Stimulated activated CD8-positive, alpha-beta memory T cell treated with anti-CD3 and anti-CD28 coated beads, Interleukin-4, amount 100 ng/mL, for 1 hour (primary cell): ENCODE results near the gene ARAP2.

Experiments used
- DNase-seq, 2 donors: peaks; one replicate each; pipeline ENCODE4 v3.0.0-alpha.2; 2020; ENCODE audit warnings: low read depth in 2 of 2, low spot score in 1 of 2

The ARAP2 gene

DNA sequence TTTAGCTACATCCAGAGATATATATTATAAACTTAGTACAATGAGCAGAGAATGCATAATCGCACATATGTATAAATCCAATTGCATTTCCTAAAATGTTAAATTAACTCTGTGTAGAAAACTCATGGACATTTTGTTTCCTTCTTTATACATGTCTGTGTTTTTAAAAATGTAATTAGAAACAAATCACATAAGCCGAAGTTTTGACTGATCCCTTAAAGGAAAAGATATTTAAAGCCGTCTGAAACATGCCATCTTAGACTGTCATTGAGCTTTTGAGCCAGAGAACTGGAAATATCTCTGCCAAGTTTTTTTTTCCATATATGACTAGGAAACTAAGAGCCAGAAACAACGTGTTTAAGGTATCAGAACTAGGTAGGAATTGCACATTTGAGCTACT is 107.0 kb downstream of the ARAP2 start:
- no peak for DNase-seq

DNA sequence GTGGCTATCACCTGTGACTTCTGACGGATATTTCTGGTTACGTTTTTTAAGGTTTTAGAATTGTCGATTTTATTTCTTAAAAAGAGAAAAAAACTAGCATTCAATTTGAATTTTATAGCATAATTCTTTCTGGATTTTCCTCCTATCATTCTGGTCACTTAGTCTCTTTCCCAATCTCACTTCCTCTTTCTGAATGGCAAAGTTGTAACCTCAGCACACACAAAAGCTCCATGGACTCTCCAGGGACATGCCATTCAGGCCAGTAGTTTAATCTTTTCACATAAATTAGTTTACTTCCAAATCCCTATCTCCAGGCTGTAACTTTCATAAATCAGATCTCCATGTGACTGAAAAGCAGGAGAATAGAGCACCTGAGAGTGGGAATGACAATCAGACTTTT is 110.7 kb downstream of the ARAP2 start:
- no peak for DNase-seq

DNA sequence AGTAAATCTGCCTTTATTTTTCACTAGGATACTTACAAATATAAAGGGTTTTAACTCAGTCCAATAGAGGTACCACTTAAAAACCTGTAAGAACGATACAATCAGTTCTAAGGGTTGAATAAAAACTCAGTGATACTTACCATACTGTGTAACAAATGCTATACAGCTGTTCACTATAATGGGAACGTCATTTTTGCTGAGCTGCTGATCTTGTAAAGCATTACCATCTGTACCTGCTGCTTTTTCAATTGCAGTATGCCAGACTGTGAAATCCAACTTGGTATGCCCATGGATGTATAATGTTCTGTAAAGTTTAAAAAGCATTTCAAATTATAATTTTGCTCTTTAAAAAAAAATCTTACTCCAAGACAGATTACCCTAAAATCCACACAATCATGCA is 111.2 kb downstream of the ARAP2 start:
- no peak for DNase-seq

DNA sequence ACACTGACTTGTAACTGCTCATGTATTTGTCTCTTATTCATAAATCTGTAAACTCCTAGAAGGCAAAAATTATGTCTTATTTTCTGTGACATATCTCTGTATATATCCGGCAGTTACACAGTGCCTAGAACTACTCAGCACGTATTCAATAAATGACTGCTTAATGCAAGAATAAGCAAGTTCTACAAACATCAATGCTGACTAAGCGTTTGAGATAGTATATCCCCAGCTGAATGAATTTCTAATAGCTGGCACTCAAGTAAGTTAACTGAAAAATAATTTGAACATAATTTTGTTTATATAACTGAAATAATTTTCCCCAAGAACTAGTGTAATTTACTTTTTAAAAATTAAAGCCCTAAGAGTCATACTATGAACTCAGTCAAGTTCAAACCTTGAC is 113.7 kb downstream of the ARAP2 start:
- DNase-seq = no peak

DNA sequence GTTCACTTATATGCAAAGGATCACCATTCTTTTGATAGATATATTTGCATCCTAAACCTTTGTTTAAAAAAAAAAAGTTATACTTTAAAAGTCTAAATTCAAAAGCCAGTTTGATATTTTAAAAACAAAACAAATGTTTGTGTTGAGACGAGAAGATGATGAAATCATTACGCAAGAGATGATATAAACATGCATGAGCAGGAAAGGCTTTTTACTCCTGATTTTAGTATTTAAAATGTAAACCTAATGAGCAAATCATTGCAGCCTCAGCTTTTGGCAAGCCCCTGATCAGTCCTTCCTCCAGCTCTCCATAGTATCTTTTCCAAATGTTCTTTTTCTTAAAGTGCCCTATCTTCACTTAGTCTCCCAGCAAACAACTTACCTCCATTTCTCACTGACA is 115.6 kb downstream of the ARAP2 start:
- no peak for DNase-seq

DNA sequence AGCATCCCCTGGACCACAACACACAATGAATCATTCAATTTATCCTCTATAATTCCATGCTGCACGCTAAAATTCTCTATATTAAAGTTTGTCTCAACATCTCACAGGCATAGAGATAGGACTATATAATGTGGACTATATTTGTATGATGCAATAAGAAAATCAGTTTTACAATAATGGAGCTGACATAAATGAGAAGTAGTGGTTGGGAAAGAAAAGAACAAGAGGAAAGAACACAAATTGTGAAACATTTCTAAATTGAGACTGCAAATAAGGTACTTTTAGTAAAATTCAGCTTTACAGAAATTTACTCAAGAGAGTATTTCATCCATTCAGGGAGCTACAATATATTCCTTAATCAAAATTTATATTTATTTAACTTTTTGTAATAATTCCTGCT is 120.4 kb downstream of the ARAP2 start:
- DNase-seq = no peak

DNA sequence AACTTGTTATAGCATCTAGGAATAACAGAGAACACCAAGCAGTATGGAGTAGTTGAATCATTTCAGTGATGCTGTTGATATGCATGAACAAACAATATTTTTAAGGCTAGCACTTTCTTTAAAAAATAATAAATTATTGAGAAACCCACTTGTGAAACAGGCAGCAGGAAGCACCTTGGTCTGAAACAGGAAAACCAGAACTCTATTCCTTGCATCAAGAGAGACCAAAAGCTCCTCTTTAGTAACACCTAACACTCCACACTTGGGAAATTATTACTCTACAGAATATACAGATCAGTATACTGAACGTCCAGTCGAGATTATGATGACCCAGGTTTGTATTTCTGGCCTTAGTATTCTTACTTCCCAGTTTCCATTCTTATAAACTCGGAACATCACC is 129.0 kb downstream of the ARAP2 start:
- DNase-seq = no peak

DNA sequence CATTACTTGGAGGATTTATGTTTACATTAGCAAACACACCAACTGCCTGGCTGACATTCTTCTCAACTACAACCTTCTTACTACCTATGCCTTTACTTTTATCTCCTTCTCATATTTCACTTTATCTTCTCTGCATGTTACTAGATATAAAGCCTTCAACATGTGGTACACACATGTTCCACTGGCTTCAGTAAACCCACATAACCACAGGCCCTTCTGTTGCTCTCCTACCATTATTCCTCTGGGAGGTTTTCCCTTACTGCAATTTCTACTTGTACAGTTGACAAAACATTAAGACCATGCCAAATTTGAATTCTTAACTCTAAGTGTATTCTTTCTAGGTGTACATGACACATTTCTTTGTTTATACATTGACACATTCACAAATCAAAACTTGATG is 133.1 kb downstream of the ARAP2 start:
- no peak for DNase-seq

DNA sequence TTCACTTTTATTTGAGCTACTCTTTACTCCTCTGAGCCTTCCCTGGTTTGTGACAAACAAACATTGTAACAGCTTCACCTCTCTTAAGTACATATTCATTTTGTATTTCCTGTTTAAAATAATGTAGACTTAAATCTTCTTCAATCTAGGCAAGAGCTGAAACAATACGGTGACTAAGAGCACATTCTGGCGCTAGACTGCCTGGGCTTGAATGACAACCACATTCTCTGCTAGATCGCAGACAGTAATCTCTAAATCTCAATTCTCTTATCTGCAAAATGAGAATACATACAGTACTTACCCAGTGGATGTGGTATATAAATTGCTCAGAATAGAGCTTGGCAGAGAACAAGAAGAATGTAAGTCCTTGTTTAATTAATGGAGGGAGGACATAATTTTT is 144.8 kb downstream of the ARAP2 start:
- DNase-seq = no peak

DNA sequence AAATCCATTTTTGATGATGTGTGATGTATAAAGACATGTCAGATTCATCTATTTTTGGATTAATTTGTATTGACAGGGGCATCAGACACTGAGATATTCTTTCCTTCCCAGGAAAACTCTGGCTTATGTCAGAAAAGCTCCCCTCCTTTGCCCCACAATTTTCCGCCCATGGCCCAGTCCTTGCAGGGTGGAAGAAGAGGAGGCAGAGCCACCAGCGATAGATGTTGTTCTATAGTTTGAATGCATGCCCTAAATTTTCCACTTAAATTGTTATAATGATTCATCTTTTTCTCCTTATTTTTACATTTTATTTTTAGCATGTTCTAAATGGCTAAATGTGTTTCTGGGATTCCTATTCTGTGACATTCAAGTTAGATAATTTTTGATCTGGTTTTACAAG is 149.3 kb downstream of the ARAP2 start:
- DNase-seq = no peak

DNA sequence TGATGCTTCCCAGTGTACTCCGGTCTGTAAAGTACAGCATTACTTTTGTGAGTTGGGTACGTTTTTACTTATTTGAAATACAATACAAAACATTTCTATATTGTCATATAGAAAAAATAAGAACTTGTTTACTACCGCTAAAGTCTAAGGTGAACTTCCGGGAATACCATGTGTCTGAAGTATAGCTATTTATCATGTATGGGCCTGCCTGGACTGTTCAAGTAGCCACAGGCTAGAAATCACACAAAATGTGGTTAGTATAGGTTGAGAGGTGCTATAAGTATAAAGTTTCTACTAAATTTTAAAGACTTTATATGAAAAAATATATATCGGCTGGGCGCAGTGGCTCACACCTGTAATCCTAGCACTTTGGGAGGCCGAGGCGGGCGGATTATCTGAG is 152.3 kb downstream of the ARAP2 start:
- no peak for DNase-seq

DNA sequence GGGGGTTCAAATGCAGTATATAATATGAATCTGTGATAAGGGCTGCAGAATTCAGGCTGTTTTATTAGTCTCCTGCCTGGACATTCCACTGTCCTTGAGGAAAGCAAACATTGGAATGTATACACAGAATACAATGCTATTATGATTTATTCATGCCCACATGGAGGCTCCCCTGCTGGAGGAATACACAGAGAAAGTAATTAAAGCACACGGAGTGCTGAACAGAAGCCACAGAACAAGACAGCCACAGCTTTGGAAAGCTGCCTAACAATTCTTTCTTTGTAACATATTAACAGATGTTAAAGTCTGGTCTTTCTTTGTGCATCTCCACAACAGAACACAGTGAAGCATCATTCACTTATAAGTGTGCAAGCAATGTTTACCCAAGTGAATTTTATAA is 155.8 kb downstream of the ARAP2 start:
- DNase-seq = no peak

DNA sequence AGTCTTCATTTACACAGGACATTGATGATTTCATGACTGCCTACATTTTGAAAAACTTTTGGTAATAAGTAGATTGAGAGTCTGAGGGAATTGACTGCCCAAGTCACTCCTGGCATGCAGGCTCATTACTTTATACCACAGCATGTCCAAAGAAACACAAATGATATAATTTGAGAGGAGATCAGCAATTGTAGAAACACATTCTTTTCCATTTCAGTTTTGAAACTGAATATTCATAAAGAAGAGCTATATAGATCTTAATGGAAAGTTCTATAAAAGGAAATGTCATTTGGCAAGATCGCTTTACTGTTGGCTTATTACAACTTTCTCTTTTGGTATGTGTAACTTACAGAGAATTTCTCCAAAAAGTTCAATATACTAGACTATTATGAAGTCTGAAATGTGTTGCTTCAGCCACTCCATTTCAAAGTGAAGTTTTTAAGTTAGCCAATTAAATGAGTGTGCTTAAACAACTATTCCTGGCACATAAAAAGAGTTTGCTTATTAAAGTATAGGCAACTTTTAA is 158.0 kb downstream of the ARAP2 start:
- no peak for DNase-seq

DNA sequence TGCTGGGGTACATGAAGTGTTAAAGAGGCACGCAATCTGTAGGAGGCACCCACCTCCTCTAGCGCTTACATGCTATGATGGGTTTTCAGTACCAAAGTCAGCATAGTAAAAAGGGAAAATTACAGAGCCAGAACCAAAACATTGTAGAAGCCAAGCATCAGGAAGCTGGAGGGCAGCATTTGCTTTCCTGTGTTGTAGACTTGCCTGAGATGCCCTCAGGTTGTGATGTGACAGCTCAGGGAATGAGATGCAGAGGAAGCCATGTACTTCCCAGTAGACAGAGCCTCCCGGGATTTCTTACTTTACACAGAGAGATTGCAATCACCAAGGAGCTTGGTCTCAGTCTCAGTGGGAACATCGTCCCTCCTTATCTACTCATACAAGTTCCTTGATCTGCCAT is 161.5 kb downstream of the ARAP2 start:
- DNase-seq = no peak

DNA sequence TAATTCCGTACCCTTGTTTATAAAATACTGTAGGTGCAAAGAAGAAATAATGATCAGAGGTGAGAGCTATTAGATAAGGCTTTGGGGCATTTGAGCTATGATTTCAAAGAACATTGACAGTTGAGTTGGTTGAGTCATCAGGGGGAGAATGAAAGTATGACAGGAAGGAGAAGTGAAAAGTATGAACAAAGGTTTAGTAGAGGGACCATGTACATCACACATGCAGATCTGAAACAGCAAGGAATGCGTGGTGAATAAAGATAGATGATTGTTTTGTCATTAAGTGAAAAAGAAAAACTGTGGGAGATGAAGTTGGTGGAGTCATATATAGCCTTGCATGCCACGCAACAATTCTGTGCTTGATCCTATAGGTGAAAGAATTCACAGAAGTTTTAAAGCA is 163.1 kb downstream of the ARAP2 start:
- DNase-seq = no peak

DNA sequence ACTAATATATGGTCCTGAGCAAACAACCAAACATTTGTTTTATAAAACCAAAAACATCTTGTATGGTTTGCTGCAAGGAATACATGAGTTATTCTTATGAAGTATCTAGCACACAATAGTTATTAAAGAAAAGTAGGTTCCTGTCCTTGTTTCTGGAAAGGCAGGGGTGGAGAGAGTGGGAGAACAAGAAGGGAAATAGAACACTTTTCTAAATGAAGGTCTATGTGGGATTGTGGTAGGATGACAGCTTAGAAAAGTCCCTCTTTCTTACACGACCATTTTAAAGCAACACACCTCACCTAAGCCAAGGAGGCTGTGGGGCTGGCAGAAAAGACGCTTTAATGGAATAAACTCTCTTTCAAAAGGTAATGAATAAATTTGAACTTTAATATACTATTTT is 164.6 kb downstream of the ARAP2 start:
- no peak for DNase-seq

DNA sequence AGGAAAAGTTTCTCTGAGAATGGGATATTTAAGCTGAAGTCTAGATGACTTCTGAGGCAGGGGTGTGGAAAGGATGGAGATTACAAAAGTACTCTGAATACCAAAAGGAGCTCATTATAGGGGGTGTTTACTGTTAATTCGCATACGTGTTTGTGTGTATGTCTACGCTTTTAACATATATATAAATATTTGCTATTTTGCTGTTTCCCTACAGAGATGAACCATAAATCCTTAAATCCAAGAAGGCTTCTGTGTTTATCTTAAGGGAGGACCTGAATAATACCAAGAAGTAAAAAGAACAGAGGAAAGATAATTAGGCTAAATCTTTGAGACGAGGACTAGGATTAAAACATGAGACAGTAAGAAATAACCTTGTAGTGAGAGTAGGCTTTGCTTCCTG is 166.0 kb downstream of the ARAP2 start:
- no peak for DNase-seq

DNA sequence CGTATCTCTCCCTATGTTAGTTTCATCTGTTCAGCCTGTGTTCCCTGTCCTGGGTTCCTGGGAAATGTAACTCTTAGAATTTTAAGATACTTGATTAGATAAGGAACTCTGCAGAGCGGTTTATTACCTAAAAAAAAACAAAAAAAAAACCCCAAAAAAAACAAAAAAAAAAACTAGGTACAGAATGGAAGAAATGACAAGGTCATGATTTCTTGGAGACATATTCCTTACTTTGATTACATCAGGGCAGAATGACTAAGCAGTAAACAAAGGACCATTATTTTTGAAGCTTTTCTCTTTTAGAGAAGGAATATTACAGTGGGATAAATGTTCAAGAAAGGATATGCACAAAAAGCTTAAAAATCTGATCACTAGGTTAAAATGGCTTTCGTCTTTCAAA is 171.8 kb downstream of the ARAP2 start:
- no peak for DNase-seq

DNA sequence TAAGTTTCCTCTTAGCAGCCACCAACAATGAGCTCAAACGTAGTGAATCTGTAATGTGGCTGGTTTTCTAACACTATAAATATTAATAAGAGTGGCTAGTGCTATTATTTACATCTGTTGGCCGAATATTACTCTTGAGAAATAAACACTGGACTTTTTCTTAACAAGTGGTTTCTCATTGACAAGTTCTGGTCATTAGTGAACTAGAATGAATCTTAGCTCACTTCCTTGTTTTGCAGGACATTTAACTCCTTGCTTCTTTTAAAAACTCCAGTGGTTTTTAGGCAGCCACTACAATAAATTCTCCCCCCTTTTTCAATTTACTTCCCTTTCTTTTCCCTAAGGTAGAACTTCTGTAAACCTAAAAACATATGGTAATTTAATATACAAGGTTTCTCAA is 177.2 kb downstream of the ARAP2 start:
- no peak for DNase-seq

DNA sequence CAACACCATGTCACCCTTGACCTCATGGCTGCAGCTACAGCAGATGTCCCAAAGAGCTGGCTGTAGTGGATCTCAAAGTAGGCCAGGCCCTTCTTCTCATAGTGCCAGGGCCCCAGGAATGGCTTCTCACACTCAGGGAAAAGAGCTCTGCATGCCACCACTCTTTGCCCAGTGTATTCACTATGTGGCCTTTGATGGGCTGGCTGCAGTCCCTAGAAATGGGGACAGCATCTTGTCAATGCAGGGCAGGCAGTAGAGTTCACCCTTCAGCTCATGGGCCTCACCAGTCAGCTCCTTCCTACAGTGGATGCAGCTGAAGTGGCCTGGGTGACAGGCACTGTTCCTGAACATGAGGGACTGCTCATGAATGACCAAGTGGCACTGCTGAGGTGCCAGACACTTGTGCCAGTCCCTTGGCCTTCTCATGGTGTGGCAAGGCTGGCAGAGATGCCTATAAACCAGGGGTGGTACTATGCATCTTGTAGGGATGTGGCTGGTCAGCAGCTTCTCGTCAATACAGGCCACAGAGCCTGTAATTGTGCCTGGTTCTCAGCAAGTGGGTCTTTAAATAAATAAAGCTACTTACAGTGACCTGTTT is 178.9 kb downstream of the ARAP2 start:
- DNase-seq = no peak

DNA sequence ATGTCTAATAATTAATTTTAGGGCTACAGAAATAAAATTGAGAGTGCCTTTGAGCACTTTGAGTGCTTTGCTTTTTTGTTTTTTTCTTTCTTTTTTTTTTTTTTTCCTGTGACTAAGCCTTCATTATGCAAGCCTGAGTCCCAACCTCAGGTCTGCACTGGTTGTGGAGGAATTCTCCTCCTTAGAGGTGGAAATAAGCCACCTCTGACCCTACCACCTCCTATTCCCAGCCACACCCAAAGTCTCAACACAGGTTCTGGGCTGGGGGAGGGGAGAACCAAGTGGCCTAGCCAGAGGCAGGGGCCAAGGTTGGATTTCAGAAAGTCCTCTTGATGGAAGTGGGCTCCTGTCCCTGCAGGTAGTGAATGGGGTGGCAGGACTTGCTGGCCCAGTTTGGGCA is 180.2 kb downstream of the ARAP2 start:
- no peak for DNase-seq

DNA sequence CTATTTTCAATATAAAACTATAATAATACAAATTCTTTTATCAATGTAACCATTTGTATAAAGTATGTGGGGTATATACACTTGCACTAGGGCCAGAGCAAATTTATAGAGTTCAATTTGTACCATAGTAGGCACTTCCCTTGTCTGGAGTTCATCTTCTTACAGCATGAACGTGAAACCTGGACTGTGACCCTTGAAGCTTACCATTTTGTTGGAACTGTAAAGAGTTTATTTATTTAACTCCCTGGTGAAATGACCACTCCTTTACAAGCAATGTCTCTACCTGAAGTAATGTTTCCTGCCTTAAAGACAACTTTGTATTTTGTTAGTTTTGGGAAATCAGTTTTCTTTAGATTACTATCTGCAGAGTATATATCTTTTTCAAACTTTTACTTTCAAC is 188.2 kb downstream of the ARAP2 start:
- DNase-seq = no peak

DNA sequence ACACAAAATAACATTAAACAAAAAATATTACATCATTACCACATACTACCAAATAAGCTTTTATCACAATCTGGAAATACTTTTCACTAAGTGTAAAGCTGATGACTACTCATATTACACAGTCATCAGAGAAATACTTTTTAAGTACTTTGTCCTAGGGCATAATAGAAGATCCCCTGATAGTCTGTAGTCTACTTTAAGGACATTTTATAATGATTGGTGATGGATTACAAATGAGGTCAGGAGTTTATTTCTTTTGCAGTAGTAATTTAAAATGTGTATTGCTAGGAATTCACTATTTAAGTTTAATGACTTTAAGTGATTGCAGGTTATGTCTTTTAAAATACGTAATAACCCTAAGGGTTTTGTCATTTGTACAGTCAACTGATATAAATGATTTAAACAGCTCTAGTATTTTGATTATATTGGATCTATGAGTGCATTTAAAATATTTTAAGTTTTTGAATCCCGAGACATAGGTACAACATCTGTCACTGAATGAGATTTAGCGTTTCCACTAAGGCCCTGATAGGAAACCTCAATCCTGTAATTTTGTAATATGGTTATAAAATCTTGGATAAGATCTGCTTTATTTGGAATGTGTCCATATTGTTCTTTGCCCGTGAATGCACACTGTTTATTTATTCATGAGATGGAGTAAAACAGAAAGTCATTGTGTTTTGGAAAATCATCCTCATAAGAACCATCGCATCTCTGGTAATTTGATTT is 189.5 kb downstream of the ARAP2 start:
- DNase-seq = no peak
